NT2/D1 (cell line): Measurements from ENCODE around the gene SAMM50.

Experiments used
- YY1 ChIP-seq: IDR thresholded peaks from 2 replicates; pipeline ENCODE4 v1.6.1; 2011; ENCODE audit not compliant: insufficient read length, insufficient read depth
- ZNF274 ChIP-seq: IDR thresholded peaks from 2 replicates; pipeline ENCODE4 v1.6.1; 2011; ENCODE audit warnings: mild to moderate bottlenecking, low read depth, low read length

- TF ChIP-seq YY1 (no peak), ZNF274 (no peak)
These were observed 48.3 kb downstream of the SAMM50 start for GRCh38 chr22:44003405-44004103.
